M059J (cell line): Measurements from ENCODE around the gene MZF1. TPM values are rescaled to one million over a fixed set of nuclear protein-coding genes. Genes with fewer than 3 reads are reported as not detected.
A peak's percentile ranks its signal among the peaks of the same experiment; 100 is the strongest.

Source experiments
- DNase-seq: peaks from one replicate; pipeline ENCODE4 v3.0.0-alpha.2; 2012; ENCODE audit warnings: low read depth
- total RNA-seq: library from RNA; depleted of rRNA; stranded (reverse); fragments of >200 nt; shearing (Covaris generic); gene quantifications from 2 replicates; pipeline ENCODE4 v1.2.3, GENCODE V29; 2014

The MZF1 gene
- total RNA-seq, 1 experiment from 2014 or later: 10.3 TPM

DNA sequence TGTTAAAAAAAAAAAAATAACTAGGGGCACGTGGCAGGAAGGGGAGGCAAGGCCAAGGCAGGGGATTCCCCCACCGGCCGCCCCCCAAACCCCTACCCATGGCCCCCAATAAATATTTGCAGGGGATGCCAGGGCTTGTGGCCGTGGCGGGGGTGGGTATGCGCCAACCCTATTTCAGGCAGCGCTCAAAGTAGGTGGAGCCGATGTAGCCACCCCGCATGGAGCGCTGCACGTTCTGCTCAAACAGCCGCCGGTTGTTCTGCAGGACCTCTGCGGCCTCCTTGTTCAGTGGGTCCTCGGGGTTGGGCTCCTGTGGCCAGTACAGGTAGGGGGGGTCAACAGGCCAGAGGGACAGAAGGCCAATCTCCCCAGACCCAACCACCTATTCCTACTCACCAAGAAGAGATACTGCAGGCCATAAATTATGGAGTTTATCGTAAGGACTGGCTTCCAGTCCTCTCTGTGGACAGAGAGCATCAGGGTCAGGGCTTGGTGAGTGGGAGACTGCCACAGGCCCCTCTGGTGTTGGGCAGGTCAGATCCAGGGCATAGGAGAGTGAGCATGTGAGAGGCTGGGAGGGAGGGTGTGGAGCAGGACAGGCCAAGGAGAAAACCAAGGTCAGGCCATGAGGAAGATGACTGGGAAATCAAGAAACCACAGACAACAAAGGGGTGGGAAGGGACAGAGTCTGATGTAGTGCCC is 17.1 kb downstream of the MZF1 start:
- DNase-seq: no peak

DNA sequence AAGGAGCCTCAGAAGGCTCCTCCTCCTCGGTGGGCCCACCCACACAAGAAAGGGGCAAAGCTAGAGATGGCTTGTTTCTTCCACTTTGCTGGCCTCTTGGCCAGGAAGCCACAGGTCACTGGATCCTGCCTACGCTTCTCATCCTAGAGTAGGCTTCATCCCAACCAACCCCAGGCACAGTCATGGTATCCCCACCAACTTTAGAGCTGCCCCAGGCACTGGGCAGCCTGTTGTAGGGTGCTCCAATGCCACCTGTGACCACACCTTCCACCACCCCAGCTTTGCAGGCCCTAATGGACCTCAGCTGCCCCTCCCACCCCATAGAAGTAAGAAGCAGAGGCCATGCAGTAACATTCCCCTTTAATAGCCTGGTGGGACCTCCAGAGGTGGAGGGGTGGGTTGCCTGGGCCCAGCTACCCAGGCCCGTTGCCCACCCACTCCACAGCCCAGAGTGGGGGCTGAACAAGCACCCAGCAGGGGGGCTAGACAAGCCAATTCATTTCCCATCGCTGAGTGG is 17.7 kb downstream of the MZF1 start:
- DNase-seq: no peak

DNA sequence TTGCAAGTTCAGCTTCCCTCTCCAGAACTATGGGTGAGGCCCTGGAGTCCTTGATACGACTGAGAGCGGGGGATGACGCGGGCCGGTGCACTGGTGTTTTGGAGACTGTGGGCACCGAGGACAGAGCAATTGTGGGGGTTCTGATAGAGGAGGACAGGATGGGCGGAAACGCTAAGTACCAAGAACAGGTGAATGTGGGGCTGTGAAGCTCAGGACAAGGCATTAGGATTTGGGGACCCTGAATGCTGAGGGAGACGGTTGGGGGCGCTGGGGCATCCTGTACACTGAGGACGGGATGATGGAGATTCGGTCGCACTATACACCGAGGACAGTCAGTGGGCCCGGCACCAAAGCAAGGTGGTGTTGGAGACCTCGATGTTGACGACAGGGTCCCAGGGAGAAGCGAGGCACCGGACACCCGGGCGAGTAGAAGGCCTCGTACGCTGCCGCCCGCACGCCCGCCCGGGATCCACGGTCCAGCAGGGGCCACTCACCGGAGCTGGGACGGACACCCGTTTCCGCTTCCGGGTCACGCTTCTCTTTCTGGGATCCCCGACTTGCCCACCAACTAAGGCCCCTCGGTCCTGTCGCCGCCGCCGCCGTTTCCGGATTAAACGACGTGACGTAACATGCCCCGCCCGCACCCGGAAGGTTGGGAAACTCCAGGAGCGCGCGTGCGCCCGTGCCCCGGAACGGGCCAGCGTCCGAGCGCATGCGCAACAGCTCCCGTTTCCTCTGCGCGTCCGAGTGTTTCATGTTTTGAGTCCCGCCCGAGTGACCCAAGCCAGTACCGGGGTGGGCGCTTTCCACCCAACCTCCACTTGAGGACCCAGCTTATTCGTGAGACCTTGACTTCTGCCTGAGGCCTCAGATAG is 18.4 kb downstream of the MZF1 start, which contains the start of gene CHMP2A:
Gene CHMP2A (minus strand): TSS at position 612 of the 875 bp plus-strand sequence. CDS start 893 bp downstream, outside the sequence.
- DNase-seq: peak; percentile 96

DNA sequence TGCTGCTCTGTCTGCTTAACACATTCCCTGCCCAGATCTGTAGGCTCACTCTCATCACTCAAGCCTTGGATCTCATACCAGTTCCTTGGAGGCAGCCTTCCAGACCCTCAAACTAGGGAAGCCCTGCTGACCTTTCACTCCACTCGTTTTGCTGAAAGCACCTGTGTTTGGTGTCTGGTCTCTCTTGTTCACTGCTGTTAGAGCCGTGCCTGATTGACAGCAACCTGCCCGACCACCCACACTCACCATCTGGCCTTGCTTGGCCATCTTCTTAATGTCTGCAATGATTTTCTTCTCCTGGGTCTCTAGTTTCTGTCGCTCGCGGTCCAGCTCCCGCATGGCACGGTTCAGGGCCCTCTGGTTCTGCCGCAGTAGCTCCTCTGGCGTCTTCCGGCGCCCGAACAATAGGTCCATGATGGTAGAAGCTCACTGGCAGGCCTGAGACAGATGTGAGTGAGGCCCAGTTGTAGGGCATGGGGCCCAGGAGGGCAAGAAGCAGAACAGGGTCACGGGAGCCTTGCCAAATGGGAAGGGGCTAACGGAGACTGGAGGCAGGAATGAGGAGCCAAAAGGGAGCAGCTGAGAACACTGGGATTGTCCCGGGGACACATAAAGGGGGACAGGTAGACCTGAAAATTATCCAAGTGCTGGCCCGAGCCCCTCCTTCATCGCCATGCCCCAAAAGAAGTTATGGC is 19.2 kb downstream of the MZF1 start:
- no peak for DNase-seq

DNA sequence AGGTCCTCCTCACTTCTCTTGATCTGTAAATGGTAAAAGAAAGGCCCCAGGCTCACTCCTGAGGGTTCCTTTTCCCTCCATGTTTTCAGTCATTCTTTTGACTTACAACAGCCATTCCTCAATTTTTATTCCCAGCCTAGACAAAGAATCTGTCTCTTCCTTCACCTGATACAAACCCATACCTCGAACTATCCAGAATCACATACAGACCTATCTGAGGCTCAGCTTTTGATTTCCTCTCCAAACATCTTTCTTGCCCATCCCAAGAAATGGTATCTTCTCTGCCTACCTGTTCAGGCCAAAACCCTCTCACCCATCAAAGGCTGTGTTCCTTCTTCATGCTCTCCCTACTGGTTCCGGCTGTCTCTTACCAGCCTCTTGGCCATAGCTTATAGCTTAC is 20.5 kb downstream of the MZF1 start:
- no peak for DNase-seq

DNA sequence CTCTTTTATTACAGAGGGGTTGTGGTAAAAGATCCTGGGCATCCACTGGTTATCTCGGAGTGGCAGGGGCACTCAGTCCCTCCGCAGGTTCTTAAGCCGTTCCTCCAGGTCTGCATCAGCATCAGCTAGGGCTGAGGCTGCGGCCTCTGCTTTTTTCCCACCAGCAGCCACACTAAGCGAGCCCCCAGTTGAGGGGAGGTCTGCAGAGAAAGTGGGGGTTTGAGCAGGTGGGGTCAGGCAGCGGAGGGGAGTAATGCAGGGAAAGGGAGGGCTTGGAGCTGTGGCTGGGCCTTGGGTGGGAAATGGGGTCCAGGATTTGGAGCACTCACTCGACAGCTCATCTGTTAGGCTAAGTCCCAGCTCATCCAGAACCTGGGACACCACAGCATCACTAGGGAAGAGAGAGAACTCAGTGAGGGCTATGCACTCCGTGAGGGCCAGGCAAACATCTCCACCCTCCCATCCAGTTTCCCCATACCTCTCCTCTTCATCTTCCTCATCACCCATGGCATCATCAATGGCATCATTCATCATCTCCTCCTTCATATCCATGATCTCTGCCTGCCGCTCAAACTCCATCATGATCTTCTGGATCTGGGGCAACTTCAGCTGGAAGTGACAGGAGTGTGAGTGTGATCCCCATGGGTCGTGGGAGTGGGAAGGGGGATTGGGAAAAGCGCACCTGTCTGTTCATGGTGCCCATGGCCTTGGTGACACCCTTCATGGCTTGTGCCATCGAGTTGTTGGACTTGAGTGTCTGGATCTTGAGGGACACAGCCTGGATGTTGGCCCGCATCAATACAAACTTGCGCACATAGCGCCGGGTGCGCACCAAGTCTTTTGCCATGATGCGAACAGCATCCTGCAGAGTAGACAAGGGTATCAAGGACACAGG is 21.3 kb downstream of the MZF1 start:
- no peak for DNase-seq

DNA sequence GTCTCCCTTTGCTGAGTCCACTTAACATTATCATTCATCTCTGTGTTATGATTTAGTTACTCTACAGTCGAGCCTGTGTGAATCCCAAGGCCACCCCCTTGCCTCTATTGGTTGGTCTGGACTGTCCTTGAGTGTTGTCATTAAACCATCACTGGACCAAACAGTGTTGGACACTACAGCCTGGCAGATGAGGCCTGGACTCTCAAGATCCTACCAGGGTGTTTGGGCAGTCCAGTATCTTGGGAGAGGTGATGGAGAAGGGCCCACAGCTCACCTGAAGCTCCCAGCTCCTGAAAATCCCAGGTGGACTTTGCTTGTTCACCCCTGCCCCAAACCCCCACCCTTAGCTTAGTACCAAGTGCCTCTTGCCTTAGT is 22.0 kb downstream of the MZF1 start:
- no peak for DNase-seq

DNA sequence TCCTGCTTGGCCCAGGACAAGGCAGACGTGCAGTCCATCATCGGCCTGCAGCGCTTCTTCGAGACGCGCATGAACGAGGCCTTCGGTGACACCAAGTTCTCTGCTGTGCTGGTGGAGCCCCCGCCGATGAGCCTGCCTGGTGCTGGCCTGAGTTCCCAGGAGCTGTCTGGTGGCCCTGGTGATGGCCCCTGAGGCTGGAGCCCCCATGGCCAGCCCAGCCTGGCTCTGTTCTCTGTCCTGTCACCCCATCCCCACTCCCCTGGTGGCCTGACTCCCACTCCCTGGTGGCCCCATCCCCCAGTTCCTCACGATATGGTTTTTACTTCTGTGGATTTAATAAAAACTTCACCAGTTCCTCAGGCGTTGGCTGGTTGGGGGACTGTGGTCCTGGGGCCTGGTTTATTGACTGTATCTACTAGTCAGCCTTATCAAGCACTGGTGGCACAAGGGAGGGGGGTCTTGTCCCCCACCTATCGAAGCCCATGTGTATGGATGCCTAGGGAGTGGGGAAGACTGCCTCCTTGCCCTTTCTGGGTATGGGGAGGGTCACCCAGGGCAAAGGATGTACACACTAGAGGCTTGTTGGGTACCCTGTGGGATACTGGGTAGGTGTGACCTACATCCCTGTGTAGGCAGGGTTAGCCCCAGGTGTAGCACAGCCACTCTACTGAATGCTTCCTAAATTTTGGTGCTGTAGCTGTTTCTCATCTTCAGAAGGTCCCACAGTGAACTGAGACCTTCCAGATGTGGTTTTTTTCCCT is 22.6 kb downstream of the MZF1 start:
- DNase-seq: no peak

DNA sequence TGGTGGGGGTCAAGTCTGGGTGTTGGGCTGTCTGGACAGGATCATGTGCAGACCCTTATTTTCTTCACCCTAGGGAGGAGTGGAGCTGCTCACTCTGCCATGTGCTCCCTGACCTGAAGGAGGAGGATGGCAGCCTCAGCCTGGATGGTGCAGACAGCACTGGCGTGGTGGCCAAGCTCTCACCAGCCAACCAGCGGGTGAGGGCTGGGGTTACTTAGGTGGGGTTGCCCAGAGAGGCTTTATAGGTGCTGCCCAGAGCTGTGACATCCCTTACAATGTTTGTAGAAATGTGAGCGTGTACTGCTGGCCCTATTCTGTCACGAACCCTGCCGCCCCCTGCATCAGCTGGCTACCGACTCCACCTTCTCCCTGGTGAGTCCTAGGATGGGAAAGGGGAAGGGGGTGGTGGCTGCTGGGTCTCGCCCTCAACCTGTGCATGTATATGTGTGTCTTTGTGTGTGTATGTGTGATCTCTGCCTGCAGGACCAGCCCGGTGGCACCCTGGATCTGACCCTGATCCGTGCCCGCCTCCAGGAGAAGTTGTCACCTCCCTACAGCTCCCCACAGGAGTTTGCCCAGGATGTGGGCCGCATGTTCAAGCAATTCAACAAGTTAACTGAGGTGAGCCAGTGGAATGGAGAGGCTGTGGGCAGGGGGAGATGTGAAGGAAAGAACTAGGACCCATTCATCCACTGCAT is 23.3 kb downstream of the MZF1 start:
- no peak for DNase-seq

DNA sequence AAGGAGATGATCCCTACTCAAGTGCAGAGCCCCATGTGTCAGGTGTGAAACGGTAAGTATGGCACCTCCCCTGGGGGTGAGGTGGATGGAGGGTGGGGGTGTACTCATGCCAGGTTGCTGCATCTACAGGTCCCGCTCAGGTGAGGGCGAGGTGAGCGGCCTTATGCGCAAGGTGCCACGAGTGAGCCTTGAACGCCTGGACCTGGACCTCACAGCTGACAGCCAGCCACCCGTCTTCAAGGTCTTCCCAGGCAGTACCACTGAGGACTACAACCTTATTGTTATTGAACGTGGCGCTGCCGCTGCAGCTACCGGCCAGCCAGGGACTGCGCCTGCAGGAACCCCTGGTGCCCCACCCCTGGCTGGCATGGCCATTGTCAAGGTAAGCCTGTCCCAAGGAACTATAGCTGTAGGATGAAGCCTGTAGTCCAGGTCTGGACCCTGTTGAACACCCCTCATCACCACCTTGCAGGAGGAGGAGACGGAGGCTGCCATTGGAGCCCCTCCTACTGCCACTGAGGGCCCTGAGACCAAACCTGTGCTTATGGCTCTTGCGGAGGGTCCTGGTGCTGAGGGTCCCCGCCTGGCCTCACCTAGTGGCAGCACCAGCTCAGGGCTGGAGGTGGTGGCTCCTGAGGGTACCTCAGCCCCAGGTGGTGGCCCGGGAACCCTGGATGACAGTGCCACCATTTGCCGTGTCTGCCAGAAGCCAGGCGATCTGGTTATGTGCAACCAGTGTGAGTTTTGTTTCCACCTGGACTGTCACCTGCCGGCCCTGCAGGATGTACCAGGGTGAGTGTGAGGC is 24.1 kb downstream of the MZF1 start:
- DNase-seq: no peak

DNA sequence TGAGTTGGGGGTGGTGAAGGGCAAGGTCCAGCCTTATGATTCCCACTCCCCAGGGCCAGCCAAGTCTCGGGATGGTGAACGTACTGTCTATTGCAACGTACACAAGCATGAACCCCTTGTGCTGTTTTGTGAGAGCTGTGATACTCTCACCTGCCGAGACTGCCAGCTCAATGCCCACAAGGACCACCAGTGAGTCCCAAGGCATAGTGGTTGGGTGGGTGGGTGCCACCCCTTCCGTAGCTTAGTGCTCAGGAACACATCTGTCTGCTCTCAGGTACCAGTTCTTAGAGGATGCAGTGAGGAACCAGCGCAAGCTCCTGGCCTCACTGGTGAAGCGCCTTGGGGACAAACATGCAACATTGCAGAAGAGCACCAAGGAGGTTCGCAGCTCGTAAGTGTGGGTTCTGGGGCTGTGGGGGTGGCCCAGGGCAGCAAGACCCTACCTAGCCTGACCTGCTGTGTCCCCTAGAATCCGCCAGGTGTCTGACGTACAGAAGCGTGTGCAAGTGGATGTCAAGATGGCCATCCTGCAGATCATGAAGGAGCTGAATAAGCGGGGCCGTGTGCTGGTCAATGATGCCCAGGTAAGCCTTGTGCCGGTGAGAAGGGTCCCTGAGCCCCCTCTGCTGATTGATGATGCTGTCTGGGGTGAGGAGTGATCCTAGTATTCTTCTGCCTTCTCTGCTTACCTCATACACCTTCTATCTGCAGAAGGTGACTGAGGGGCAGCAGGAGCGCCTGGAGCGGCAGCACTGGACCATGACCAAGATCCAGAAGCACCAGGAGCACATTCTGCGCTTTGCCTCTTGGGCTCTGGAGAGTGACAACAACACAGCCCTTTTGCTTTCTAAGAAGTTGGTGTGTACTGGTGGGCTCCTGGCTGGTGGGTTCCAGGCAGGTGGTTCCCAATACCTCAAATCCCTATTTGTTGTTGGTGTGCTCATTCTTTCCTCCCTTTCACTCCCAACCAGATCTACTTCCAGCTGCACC is 25.5 kb downstream of the MZF1 start:
- no peak for DNase-seq

DNA sequence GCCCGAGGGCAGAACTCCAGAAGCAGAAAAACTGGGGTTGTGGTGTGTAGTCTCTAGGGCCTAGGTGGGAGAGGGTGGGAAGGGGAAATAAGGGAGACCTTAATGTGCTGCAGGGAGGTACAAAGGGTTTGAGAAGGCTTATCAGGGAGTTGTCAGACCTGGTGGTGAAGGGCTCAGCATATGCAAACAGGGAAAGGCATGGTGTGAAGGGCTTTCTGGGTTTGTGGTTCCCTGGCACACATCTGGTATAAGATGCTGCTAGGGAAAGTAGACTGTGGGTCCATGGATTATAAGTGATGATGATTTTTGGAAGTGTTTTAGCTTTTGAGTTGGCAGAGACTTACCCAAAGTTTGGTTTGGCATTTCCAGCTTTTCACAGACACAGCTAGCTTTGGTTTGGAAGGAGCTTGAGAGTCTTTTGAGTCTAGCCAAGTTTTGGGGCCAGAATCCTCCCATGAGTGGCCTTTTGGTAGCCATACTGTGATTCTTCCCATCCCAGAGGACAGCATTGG is 27.1 kb downstream of the MZF1 start:
- DNase-seq: no peak

DNA sequence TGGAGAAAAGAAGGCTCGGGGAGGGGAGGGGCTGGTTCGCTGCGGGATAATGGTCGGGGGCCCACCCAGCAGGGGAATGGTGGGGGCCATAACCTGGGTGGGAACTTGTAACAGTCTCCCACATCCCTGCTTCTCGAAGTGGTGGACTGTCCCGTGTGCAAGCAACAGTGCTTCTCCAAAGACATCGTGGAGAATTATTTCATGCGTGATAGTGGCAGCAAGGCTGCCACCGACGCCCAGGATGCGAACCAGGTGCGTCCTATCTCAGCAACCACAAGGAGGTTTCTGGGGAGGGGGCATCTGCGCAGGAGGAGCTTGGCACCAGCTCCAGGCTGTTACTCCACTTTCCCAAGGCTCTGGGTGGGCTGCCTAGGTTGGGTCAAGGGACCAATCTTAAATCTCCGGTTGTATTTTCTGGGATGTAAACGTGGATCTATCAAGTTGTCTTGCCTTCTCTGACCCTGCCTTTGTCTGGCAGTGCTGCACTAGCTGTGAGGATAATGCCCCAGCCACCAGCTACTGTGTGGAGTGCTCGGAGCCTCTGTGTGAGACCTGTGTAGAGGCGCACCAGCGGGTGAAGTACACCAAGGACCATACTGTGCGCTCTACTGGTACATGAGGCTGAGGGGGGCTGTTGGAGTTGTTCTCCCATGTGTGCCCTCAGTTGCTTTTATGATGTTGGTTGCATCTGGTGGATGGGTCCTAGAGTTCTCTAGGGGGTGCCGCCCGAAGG is 27.7 kb downstream of the MZF1 start:
- DNase-seq: no peak

DNA sequence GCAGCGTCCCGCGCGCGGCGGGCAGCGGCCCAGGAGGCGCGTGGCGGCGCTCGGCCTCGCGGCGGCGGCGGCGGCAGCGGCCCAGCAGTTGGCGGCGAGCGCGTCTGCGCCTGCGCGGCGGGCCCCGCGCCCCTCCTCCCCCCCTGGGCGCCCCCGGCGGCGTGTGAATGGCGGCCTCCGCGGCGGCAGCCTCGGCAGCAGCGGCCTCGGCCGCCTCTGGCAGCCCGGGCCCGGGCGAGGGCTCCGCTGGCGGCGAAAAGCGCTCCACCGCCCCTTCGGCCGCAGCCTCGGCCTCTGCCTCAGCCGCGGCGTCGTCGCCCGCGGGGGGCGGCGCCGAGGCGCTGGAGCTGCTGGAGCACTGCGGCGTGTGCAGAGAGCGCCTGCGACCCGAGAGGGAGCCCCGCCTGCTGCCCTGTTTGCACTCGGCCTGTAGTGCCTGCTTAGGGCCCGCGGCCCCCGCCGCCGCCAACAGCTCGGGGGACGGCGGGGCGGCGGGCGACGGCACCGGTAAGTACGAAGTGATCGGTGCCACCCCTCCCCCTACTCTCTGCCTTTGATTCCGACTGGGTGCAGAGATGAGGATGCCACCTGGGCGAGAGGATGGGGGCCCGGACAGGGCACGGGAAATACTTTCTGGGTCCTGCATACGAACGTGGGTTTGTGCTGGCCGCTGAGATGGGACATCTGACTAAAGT is 28.4 kb downstream of the MZF1 start:
- DNase-seq: peak; percentile 32

DNA sequence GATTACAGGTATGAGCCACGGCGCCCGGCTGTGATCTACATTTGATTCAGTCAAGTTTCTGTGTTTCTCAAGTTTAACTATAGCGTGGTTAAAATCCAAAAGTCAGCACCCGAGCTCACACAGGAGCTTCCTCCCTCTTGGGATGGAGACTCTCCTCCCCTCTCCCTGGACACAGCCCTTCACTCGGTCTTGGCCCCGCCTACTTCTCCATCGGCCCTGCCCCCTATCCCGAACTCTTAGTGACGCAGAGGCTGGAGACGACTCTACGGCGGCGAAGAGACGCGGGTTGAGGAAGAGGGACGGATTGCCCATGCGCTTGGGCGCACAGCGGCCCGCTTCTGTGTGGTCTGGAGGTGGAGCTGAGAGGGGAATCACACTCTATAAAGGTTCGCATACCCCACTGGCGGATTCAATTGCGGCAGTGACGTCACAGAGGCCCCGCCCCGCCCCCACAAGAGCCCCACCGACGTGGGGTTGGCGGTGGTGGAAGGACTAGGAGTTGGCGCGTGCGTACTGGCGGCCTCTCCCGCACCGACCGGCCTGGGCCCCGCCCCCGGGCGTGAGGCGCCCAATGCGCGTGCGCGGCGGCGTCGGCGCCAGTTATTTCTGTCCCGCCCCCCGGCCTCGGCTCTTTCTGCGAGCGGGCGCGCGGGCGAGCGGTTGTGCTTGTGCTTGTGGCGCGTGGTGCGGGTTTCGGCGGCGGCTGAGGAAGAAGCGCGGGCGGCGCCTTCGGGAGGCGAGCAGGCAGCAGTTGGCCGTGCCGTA is 29.1 kb downstream of the MZF1 start, which contains the start of gene TRIM28:
Gene TRIM28 (plus strand): TSS at position 239 of the 765 bp plus-strand sequence. CDS start 694 bp downstream, outside the sequence.
- peak; percentile 99 for DNase-seq
